Activated naive CD4-positive, alpha-beta T cell treated with Interleukin-2 at 50 U/mL for 16 hours (primary cell): ENCODE results near the gene IFI16.
A peak's percentile ranks its signal among the peaks of the same experiment; 100 is the strongest.
"Not testable (repeated sequence)": the region's sequence is repeated elsewhere in the genome, so short reads cannot be mapped to it uniquely, and the experiment has no call there.

Experiments used
- DNase-seq: peaks from one replicate; pipeline ENCODE4 v3.0.0-alpha.2; 2020

Gene IFI16

DNA sequence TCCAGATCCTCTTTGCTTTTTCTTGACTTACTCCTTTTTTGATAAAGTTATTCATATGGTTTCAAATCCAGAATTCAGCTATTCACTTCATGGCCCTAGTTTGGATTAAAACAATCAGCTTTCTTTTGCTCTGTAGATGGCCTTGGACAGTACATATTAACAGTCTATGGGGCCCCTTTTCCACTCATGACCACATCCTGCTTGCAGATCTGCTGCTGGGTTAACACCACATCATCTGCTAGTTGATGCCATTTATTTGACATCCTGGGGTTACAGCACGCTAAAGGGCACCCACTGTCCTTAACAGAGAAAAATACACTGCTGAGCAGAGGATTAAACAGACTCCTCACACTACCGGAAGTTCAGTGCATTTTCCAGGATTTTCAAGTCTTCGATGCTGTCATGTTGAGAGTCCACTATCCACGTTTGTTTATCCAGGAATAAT is 941 bp upstream of the IFI16 start:
- DNase-seq = peak; percentile 58

DNA sequence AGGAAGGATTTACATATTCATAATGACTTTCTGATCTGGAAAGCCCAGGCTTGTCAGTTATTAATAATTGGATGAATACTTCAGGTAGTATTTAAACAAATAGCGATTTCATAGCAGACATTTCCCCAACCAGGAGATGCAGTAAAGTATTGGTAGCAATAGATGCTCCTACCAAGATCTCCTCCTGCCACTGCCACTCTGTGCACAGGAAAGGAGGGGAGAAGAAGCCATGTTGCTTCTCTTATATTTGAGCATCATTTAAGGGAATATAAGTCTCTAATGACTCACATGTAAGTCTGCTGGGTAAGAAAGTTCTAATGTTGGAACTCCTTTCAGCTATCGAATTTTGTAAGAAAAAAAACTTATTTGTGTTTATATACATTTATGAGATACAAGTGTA is 420 bp upstream of the IFI16 start:
- DNase-seq = no peak

DNA sequence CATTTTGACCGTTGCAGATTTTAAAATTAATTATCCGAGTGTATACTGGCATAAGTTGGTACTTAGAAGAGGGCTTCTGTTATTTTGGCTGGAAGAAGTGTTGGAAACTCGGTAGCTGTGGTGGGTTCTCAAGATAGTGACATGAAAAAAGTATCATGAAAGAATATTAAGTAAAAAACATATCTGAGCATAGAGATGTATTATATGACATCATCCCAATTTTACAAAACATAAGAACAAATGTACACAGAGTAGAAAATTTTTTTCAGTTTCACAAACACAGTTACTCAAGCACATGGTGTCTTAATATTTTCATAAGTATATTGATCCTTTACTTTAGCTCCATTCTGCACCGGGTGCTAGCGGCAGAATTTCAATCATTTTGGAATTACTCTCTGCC is 684 bp downstream of the IFI16 start:
- DNase-seq = no peak

DNA sequence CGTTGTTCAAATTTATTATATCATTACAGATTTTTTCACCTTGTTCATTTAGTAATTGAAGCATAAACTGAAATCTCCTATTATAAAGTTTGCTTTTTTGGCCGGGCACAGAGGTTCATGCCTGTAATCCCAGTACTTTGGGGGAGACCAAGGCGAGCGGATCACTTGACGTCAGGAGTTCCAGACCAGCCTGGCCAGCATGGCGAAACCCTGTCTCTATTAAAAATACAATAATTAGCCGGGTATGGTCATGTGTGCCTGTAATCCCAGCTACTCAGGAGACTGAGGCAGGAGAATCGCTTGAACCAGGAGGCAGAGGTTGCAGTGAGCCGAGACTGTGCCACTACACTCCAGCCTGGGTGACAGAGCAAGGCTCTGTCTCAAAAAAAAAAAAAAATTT is 1.3 kb downstream of the IFI16 start:
- peak; percentile 19 for DNase-seq

DNA sequence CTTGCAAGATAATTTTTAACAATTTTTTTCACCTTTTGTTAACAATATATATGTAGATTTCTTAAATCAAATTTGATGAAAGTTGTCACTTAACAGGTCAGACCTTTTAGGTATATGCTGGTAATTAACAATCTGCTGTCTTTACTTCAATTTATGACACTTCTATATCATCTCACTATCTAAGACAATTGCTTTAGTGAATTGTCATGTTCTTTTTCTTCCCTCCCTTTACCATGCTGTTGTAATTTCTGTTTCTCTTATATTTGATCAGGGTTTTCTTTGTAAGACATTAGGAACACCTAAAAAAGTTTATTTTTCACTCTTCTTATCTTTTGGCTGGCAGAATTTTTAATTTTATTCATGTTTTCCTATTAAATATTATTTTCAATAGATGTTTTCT is 2.0 kb downstream of the IFI16 start:
- no peak for DNase-seq

DNA sequence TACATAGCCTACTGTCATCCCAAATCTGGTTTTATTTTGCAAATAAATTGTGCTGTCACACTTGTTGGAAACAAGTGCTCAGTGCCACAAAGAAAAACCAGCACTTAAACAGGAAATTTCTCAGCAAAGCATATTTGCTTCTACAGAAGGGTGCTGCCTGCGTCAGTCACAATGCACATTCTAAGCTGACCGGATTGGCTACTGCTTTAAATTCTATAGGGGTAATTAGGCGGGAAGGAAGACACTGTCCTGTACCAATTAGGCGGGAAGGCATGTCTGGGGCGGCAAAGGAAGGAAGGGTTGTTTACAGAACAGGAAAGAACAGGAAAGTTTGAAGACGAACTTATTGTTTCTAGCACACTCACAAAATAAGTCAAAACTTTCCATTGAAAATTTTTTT is 2.8 kb downstream of the IFI16 start:
- peak; percentile 53 for DNase-seq

DNA sequence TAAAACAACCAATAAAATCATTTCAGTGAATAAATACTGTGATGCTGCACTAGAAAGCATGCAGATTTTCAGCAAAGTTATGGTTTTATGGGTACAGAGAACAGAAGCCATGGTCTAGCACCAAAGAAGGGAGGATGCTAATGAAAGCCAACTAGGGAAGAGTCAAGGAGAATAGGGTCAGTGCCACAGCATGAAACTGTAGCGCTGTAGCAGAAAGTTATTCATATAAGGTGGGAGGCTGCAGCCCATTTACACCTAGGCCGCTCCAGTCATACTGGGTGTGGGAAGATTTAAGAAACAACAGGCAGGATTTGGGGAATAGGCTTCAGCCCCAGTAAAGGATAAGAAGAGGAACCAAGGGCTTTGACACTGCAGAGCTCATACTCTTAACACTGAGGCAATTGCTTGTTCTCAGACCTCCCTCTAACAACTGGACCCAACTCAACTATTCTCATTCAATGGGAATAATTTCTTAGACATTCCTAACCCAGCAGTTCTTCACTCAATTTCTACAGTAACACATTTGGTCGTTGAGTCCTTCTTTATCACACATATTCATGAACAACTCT is 4.4 kb downstream of the IFI16 start:
- no peak for DNase-seq

DNA sequence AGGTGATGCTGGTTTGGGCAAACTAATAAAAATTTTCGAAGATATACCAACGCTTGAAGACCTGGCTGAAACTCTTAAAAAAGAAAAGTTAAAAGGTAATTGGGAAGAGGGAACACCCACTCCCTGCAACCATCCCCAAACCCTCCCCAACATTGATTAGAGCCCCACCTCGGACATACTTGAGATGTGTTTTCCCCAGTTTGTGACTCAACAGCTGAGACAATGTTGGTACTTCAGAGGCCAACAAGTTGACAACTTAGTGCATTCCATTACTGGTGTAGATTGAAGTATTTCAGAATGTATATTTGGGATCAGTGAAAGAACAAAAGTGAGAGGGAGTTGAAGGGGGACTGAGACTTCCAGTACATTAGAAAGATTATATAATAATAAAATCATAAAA is 5.1 kb downstream of the IFI16 start:
- peak; percentile 18 for DNase-seq

DNA sequence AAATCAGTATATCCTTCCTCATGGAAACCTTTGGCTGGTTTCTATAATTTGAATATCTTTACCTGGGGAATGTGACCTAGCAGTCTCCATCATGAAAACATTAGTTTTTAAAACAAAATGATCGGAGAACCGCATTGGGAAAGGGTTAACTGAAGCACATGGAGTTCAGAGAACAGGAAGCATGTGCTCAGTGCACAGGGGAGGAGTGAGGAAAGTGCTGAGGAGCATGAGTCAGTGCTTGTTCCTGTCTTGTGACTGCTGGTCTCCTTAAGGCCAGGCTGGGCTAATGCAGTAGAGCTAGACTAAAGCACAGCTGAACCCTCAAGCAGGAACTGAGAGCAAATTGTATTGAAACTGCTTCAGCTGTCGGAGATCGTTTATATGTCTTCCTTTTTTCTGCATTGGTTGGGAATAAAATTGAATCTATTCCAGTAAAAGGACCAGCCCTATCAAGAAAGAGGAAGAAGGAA is 5.8 kb downstream of the IFI16 start:
- DNase-seq = peak; percentile 72

DNA sequence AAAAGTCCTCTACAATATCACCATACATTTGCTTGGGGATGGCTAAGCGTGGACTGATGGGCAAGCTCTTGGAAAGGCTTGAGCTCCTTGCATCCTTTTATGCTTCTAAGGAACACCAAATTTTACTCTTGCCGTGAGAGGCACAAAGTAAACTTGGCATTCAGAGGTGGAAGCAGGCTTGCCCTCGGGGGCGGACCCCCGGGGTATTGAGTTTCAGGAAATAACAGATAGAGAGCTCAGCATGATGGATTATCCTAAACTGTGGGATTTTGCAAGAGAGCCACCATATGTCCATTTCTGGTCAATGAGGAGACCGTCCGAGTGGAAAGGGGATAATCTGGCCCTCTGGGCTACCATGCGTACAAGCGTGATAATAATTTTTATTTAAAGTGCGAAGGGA is 14.0 kb downstream of the IFI16 start:
- no peak for DNase-seq

DNA sequence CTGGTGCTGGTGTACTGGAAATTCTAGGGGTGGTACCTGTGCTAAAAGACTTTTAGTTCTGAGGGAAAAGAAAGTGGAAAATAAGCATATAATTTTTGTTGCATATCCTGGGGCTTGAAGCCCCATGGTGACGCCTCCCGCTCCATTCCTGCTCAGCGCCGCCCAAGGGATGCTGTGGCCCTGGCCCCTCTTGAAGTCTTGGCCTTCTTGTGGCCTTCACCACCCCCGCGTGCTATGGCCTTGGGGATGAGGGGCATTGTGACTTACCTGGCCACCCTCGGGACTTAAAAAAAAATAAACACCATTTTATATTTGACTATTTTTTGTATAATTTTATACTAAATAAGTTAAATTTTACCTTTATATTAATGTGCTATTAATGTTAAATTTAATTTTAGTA is 15.3 kb downstream of the IFI16 start:
- no peak for DNase-seq

DNA sequence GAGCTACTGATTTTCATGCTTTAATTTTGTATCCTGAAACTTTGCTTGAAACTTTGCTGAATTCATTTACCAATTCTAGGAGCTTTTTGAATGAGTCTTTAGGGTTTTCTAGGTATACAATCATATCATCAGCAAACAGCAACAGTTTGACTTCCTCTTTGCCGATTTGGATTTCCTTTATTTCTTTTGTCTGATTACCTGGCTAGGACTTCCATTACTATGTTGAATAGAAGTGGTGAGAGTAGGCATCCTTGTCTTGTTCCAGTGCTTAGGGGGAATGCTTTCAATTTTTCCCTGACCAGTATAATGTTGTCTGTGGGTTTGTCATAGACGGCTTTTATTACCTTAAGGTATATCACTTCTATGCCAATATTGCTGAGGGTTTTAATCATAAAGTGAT is 17.1 kb downstream of the IFI16 start:
- DNase-seq = not testable (repeated sequence)

DNA sequence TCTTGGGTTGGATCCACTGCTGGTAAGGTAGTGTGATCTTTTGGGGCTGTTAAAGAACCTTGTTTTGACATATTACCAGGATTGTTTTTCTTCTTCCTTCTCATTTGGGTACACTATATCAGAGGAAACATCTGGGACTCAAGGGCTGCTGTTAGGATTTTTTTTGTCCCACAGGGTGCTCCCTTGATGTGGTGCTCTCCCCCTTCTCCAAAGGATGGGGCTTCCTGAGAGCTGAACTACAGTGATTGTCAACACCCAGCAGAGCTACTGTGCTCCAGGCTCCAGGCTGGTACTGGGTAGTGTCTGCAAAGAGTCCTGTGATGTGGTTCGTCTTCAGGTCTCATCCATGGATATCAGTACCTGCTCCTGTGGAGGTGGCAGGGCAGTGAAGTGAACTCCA is 20.6 kb downstream of the IFI16 start:
- no peak for DNase-seq

DNA sequence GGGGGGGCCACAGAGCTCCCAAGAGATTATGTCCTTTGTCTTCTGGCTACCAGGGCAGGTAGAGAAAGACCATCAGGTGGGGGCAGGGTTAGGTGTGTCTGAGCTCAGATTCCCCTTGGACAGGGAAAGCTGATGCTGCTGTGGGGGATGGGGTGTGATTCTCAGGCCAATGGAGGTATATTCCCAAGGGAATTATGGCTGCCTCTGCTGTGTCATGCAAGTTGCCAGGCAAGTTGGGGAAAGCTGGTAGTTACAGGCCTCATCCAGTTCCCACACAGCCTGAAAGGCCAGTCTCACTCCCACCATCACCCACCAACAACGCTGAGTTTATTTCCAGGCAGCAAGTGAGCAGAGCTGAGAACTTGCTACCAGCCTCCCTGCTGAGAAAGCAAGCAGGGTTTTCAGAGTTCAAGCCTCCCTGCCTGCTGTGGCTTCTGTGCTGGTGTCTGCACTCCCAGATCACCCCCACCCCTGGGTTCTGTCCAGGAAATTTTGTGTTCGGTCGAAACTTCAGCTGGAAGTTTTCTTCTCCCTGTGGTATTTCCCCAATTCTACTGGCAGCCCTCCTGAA is 21.3 kb downstream of the IFI16 start:
- DNase-seq = no peak

DNA sequence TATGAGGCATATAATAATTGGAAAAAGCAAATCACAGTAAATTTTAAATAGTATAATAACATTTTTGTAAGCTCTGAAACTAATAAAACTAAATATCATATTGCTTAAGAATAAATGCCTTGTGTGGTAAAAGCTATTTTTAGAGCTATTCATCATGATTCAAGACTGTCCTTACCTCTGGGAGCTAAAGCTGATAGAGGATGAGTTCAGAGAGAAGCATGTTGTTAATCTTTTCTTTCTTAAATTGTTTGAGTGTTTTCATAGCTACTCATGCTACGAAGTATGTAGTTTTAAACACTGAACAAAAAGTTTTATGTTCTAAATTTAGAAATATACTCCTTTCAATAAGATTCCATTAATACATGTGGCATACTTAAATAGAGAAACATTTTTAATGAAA is 30.5 kb downstream of the IFI16 start:
- DNase-seq = no peak

DNA sequence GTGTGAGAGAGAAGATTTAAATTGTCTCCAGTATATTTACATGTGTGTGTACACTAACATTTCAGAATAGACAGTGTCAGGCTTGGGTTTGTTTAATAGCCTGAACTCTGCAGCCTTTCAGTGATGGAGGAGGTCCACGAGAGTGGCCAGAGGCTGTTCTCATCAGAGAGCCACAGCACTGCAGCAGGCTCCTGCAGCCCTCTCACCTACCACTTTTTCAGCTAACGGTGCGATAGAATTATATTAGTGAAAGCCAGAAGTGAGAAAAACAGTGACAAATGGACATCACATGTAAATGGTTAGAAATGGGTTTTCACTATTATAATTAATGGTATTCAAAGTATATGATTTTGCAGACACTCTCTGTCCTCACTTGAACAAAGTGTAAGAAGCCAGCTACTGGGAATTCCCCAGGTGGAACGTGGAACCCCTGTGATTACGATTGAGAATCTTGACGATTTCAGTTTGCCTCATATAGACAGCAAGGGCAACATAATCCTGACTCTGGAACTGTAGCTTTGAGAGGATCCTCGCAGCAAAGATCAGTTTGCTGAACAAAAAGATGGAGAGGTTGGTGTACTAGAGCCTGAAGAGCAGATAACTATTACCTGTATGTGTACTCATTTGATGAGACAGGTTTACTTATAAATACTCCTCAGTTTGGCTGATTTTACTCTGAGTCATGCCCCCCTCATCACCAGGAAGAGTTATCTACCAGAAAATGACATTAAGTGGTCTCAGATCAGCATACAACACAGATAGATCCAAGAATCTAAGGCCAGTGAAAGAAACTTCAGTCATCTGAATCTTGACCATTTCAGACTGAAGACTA is 31.4 kb downstream of the IFI16 start:
- DNase-seq = peak; percentile 19

DNA sequence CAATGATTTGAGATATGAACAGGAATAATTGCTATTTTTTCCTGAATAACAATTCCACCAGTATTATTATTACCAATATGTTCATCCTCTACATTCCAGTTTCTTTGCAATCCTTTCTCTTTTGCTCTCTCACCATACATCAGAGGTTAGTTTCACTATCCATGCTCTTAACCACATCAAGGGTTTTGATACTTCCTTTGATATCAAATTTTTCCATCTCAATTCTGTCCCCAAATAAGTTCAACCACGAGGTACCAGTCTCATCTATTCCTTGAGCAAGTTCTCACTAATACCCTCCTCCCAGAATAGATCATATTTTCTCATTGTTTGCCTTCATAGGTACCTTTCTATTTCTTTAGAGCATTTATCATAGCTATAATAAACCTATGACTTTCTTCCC is 36.8 kb downstream of the IFI16 start:
- not testable (repeated sequence) for DNase-seq

DNA sequence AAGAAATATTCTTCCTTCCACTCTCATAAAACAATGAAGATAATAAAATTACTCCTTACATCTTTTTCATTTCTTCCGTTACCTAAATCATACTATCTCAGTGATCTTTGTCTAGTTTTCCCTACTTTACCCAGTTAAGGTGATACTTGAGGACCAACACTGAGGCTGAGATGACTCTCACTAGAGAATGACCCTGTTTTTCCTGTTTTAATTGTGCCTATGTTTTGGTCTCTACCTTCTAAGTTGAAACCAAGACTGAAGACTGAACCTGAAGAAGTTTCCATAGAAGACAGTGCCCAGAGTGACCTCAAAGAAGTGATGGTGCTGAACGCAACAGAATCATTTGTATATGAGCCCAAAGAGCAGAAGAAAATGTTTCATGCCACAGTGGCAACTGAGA is 41.7 kb downstream of the IFI16 start:
- DNase-seq = no peak

DNA sequence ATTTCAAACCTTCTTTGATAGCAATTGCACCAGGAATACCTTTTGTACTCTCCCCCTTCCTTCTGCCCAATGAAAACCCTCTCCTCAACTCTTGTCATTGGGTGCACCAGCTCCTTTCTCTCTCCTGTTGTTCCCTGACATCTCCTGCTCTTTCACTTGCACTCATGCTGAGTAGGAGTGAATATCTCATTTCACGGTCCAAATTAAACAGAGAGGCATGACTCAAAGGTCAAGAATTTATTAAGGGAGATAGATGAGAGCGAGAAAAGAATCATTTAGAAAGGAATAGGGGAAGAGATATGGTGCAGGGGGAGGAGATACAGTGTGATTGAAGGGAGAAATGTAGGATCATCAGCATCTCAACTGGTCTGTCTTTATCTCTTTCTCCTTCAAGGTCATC is 44.7 kb downstream of the IFI16 start:
- no peak for DNase-seq

DNA sequence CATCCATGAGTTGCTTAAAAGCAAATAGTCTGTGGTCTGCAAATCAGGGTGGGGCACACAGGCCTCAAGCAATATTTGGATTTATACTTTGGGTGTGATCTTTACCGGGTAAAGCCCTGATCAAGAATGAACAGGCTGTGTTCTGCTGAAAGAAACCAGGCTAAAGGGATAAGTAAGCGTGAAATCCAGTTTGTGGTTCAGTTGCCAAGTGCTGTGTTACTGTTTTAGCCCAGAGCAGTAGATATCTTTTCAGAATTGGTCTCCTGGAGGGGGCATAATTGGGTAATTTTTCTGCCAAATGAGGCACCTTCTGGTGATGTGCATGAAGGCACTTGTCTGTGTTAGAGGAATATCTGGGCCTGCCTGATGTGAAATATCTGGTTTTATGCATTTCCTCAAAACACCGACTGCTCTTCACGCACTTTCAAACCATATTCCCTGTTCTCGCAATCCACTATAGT is 45.5 kb downstream of the IFI16 start:
- DNase-seq = no peak

DNA sequence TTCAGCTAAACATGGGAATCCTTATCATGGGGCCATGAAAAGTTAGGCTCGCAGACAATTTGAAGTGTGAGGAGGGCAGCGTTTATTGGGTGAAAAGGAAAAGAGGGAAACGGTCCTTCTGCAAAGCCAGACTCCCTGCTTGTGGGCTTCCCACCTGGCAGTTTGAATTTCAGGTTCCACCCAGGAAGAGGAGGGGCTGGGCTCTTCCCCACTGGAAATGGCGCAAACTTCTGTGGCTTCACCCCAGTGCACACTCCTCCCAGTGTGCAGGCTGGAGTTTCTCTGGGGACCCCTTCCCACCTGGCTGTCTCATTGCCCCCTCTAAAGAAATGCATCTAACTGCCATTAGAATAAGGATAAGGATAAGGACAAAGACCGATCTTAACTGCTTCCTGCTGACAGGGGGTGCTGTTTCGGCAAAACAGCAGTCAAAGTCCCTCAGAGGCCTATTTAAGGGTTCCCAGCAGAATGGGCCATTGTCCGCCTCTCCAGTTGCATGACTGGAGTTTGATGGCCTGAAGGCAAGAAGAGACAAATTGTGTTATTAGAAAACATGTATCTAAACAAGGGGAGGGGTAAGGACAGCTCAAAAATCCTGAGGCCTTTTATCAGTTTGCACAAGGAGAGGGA is 46.5 kb downstream of the IFI16 start:
- DNase-seq = no peak

DNA sequence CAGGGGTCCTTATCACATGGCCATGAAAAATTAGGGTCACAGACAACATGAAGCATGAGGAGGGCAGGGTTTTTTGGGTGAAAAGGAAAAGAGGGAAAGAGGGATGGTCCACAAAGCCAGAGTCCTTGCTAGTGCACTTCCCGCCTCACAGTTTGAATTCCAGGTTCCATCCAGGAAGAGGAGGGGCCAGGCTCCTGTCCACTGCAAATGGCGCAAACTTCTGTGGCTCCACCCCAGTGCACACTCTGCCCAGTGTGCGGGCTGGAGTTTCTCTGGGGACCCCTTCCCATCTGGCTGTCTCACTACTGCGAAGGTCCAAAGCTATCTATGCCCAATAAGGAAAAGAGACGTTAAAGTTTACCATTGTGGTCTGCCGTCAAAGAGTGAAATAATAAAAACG is 49.0 kb downstream of the IFI16 start:
- DNase-seq = no peak

DNA sequence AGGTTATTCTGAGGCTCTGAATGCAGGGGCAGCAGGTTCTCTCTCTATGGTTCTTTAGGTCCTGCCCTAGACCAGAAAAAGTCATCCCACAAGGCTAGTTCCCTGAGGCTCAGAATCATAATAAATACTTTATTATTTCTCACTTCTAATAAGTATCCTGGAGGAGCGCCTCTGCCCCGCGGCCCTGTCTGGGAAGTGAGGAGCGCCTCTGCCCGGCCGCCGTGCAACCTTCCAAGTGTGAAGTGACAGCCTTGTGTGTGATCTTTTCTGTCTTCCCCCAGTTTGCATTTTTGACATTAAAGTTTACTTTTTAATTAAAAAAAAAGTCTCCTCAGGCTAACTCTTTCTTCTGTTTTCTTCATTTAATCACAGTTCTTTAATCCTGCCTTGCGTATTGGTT is 55.4 kb downstream of the IFI16 start:
- DNase-seq = no peak

DNA sequence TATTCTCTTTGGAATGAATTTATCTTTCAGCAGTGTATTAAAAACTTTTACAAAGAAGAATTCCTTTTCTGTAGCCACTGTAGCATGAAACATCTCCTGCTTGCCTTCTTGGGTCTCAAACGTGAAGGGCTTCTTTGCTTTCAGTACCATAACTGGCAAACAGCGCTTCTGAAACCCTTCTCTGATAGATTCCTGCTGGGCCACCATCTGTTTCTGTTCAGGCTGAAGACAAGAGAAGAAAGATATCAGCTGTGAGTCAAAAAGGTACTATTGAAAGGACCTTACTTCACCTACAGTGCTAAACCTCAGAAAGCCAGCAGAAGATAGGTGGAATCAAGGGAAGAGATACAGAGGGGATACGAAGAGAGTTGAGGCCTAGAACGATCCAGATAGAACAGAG is 56.4 kb downstream of the IFI16 start:
- no peak for DNase-seq
